ENCODE data around the gene OPCML. TPM values are rescaled to one million over a fixed set of nuclear protein-coding genes. Genes with fewer than 3 reads are reported as not detected.

The OPCML gene
- total RNA-seq, 1 donor from 2014 or later, result not detected

- no peak for ATAC-seq
These were observed 3.9 kb upstream of the OPCML start for GRCh38 chr11:133536198-133536597.

GRCh38 chr11:133533205-133533604 is 904 bp upstream of the OPCML start:
- ATAC-seq, result no peak

GRCh38 chr11:133531458-133531857 is 843 bp downstream of the OPCML start:
- ATAC-seq, result no peak

GRCh38 chr11:133530501-133530835 is 1.8 kb downstream of the OPCML start:
- ATAC-seq, result no peak

GRCh38 chr11:133529807-133530500 is 2.3 kb downstream of the OPCML start:
- no peak for ATAC-seq

- no peak for ATAC-seq
These were observed 5.5 kb downstream of the OPCML start for GRCh38 chr11:133526790-133527189.

- no peak for ATAC-seq
These were observed 6.3 kb downstream of the OPCML start for GRCh38 chr11:133525976-133526375.

- ATAC-seq, result no peak
These were observed 7.8 kb downstream of the OPCML start for GRCh38 chr11:133524488-133524887.

GRCh38 chr11:133522344-133522743 is 10.0 kb downstream of the OPCML start:
- ATAC-seq, result no peak

GRCh38 chr11:133521502-133521901 is 10.8 kb downstream of the OPCML start:
- ATAC-seq, result no peak

- no peak for ATAC-seq
These were observed 11.6 kb downstream of the OPCML start for GRCh38 chr11:133520707-133521106.

- ATAC-seq, result no peak
These were observed 12.7 kb downstream of the OPCML start for GRCh38 chr11:133519560-133519959.

- no peak for ATAC-seq
These were observed 13.5 kb downstream of the OPCML start for GRCh38 chr11:133518702-133519264.

- no peak for ATAC-seq
These were observed 15.5 kb downstream of the OPCML start for GRCh38 chr11:133516845-133517244.

GRCh38 chr11:133515107-133515506 is 17.2 kb downstream of the OPCML start:
- ATAC-seq, result no peak

- no peak for ATAC-seq
These were observed 22.2 kb downstream of the OPCML start for GRCh38 chr11:133509924-133510697.

- ATAC-seq, result no peak
These were observed 23.8 kb downstream of the OPCML start for GRCh38 chr11:133508468-133508867.

GRCh38 chr11:133507185-133507584 is 25.1 kb downstream of the OPCML start:
- ATAC-seq, result no peak

- no peak for ATAC-seq
These were observed 25.7 kb downstream of the OPCML start for GRCh38 chr11:133506551-133507094.

GRCh38 chr11:133506023-133506422 is 26.3 kb downstream of the OPCML start:
- no peak for ATAC-seq

GRCh38 chr11:133504906-133505305 is 27.4 kb downstream of the OPCML start:
- no peak for ATAC-seq

GRCh38 chr11:133503776-133504175 is 28.5 kb downstream of the OPCML start:
- ATAC-seq, result no peak

- ATAC-seq, result no peak
These were observed 29.1 kb downstream of the OPCML start for GRCh38 chr11:133503236-133503635.

Measured in esophagus mucosa (tissue), 1 donor.